Erythroblast (primary cell): ENCODE results near the gene DPP7.

Experiments used
- GATA1 ChIP-seq: IDR thresholded peaks from 2 replicates; pipeline ENCODE4 v1.6.1; 2011; ENCODE audit warnings: low read depth, mild to moderate bottlenecking, control low read depth, low read length, moderate library complexity
- POLR2A ChIP-seq: IDR thresholded peaks from 2 replicates; pipeline ENCODE4 v1.6.1; 2011; ENCODE audit warnings: mild to moderate bottlenecking, low read length

- TF ChIP-seq POLR2A = no peak
- no peak for TF ChIP-seq GATA1
These were observed 51.1 kb downstream of the DPP7 start for GRCh38 chr9:137063311-137064026.
